ENCODE data around the gene TAOK2.
A peak's percentile ranks its signal among the peaks of the same experiment; 100 is the strongest.
"Not testable (repeated sequence)": the region's sequence is repeated elsewhere in the genome, so short reads cannot be mapped to it uniquely, and the experiment has no call there.

Gene TAOK2

DNA sequence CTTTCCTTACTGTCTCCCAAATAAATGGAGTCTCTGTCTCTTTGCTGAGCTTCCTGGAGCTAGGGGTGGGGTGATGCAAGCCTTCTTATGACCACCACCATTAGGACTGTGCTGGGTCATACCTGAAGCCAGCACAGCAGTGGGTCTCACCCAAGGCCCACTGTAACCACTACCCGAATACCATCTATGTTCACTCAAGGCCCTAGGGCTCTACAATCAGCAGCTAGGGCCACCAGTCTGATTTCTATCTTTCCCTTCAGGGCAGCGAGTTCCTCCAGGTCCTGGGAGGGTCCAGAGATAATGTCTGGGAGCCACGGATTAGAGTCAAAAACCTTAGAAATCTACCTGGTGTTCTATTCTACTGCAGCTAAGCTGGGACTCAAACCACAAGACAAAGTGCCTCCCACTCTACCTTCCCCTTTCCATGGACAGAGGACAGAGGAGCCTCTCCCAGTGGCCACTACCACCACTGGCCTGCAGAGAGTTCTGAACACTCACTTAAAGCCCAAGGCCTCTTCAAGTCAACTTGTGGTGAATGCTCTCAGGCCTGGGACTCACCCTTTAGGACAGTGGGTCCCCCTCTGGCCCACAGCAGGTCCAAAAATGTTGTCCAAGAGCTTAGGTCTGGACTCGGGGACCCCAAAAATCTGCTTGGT is 22.7 kb upstream of the TAOK2 start:
- Histone ChIP-seq H3K4me1 (ENCODE audit: insufficient read depth, low read length) (peaks cover 5% of the 10 kb centered on the region; the same call in 1 of the 2 replicates), H3K4me3 (ENCODE audit: low read length) (no peak overlapping the region)
- 91% methylated on average over 4 of the region's 4 CpGs for WGBS

DNA sequence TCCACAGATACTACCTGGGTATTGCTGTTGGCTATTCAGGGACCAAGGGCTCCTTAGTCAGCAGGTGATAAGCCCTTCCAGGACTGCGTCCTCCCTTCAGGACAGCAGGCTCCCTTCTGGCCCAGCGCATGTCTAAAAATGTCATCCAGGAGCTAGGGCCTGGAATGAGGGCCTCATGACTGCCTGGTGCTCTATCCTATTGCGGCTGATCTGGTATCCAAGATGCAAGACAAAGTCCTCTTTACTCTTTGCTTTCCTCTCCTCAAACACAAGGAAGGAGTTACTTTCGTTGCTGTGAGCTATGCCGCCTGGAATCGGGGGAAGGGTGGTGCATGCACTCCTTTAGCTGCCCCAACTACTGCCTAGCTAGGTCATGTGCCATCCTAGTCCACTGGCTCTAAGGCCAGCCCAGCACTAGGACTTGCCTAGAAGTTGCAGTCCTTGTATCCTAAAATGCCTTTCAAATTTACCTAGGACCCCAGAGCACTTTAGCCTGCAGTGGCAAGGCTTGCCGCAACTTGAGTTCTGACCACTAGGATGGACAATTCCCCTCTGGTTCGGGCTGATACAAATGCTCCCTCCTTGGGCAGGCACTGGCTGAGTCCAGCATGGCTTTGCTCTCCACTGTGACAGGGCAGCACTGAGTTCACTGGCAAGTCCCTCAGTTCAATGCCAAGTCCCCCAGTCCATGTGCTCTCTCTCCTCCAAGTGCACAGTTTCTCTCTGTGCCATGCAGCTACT is 21.9 kb upstream of the TAOK2 start:
- peaks cover 5% of the 10 kb centered on the region; the same call in 1 of the 2 replicates for H3K4me1 ChIP-seq (ENCODE audit: insufficient read depth, low read length)
- no peak overlapping the region for H3K4me3 ChIP-seq (ENCODE audit: low read length)
- no peaks in the 10 kb centered on the region for H3K36me3 ChIP-seq (ENCODE audit: insufficient read depth, low read length)
- H3K9ac ChIP-seq (ENCODE audit: low read depth, low read length): no peak overlapping the region
- WGBS: 83% methylated on average over 8 of the region's 8 CpGs
- H3K9me3 ChIP-seq (ENCODE audit: insufficient read depth, low read depth, low read length): no peaks in the 10 kb centered on the region
- no peaks in the 10 kb centered on the region for H3K27me3 ChIP-seq (ENCODE audit: insufficient read depth, low read length)
- no peak overlapping the region for H3K27ac ChIP-seq (ENCODE audit: low read depth, low read length)

More for the DNA sequence above, 22.7 kb upstream of the TAOK2 start:
- Histone ChIP-seq H3K36me3 (ENCODE audit: insufficient read depth, low read length) (no peaks in the 10 kb centered on the region), H3K9ac (ENCODE audit: low read depth, low read length) (no peak overlapping the region), H3K27me3 (ENCODE audit: insufficient read depth, low read length) (no peaks in the 10 kb centered on the region), H3K27ac (ENCODE audit: low read depth, low read length) (no peak overlapping the region), H3K9me3 (ENCODE audit: insufficient read depth, low read depth, low read length) (no peaks in the 10 kb centered on the region)

DNA sequence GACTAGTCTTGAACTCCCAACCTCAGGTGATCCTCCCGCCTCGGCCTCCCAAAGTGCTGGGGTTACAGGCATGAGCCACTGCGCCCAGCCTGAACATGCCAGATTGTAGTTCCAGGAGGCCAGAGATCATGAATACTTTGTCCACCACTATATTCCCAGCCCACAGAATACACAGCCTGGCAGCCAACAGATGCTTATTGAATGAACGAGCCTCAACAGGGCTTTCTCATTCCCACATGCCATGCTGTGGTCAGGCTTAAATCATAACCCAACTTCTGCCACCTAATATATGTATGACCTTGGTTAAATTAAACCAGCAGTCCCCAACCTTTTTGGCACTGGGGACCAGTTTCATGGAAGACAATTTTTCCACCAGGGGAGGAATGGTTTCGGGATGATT is 14.9 kb upstream of the TAOK2 start:
- 0 out of 2 replicates have a peak, but pooled peaks cover 2% of the 10 kb centered on the region for H3K36me3 ChIP-seq (ENCODE audit: insufficient read depth, low read length)
- WGBS: 92% methylated on average over 4 of the region's 5 CpGs
- H3K9ac ChIP-seq (ENCODE audit: low read depth, low read length): no peak overlapping the region
- no peaks in the 10 kb centered on the region for H3K9me3 ChIP-seq (ENCODE audit: insufficient read depth, low read depth, low read length)
- no peak overlapping the region for H3K27ac ChIP-seq (ENCODE audit: low read depth, low read length)
- no peaks in the 10 kb centered on the region; the same call in 1 of the 2 replicates for H3K27me3 ChIP-seq (ENCODE audit: insufficient read depth, low read length)
- H3K4me1 ChIP-seq (ENCODE audit: insufficient read depth, low read length): peaks cover 10% of the 10 kb centered on the region; the same call in 1 of the 2 replicates
- no peak overlapping the region for H3K4me3 ChIP-seq (ENCODE audit: low read length)

DNA sequence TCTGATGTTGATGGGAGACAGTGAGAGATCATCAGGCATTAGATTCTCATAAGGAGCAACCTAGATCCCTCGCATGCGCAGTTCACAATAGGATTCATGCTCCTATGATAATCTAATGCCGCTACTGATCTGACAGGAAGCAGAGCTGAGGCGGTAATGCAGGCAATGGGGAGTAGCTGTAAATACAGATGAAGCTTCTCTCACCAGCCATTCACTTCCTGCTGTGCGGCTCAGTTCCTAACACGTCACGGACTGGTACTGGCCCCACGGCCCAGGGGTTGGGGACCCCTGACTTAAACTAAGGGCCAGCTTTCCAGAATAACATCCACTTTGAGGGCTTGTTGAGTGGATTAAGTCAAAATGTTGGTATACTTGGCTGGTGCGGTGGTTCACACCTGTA is 14.4 kb upstream of the TAOK2 start:
- Histone ChIP-seq H3K36me3 (ENCODE audit: insufficient read depth, low read length) (0 out of 2 replicates have a peak, but pooled peaks cover 2% of the 10 kb centered on the region), H3K27ac (ENCODE audit: low read depth, low read length) (no peak overlapping the region), H3K27me3 (ENCODE audit: insufficient read depth, low read length) (no peaks in the 10 kb centered on the region; the same call in 1 of the 2 replicates), H3K4me3 (ENCODE audit: low read length) (no peak overlapping the region), H3K9ac (ENCODE audit: low read depth, low read length) (no peak overlapping the region), H3K4me1 (ENCODE audit: insufficient read depth, low read length) (peaks cover 10% of the 10 kb centered on the region; the same call in 1 of the 2 replicates), H3K9me3 (ENCODE audit: insufficient read depth, low read depth, low read length) (no peaks in the 10 kb centered on the region)
- WGBS: 89% methylated on average over 9 of the region's 9 CpGs

DNA sequence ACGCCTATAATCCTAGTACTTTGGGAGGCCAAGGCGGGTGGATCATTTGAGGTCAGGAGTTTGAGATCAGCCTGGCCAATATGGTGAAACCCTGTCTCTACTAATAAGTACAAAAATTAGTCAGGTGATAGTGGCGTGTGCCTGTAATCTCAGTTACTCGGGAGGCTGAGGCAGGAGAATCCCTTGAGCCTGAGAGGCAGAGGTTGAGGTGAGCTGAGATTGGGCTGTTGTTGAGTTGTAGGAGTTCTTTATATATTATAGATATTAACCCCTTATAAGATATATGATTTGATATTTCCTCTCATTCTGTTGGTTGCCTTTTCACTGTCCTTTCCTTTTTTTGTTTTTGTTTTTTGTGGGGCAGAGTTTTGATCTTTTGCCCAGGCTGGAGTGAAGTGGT is 13.8 kb upstream of the TAOK2 start:
- H3K36me3 ChIP-seq (ENCODE audit: insufficient read depth, low read length); H3K9me3 ChIP-seq (ENCODE audit: insufficient read depth, low read depth, low read length); H3K27ac ChIP-seq (ENCODE audit: low read depth, low read length); H3K4me3 ChIP-seq (ENCODE audit: low read length); H3K9ac ChIP-seq (ENCODE audit: low read depth, low read length); H3K27me3 ChIP-seq (ENCODE audit: insufficient read depth, low read length): not testable (repeated sequence)
- H3K4me1 ChIP-seq (ENCODE audit: insufficient read depth, low read length): peaks cover 10% of the 10 kb centered on the region; the same call in 1 of the 2 replicates
- 93% methylated on average over 4 of the region's 4 CpGs for WGBS

DNA sequence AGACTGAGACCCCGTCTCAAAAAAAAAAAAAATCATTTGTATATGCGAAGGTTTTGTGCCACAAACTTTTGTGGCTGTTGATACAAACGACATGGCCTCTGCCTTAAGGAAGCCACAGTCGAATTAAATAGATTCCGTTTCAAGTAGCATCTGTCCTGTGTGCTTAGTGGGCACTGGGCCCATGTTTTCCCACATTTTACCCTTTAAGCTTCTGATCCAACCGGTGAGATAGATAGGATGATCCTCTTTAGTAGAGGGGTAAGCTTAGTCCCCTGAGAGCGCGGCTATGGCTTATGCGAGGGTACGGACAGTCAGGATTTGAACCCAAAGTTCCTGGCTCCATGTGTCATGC is 12.6 kb upstream of the TAOK2 start:
- Histone ChIP-seq H3K4me3 (ENCODE audit: low read length) (peak overlapping the region; percentile 74), H3K27me3 (ENCODE audit: insufficient read depth, low read length) (no peaks in the 10 kb centered on the region; the same call in 1 of the 2 replicates), H3K27ac (ENCODE audit: low read depth, low read length) (no peak overlapping the region)

DNA sequence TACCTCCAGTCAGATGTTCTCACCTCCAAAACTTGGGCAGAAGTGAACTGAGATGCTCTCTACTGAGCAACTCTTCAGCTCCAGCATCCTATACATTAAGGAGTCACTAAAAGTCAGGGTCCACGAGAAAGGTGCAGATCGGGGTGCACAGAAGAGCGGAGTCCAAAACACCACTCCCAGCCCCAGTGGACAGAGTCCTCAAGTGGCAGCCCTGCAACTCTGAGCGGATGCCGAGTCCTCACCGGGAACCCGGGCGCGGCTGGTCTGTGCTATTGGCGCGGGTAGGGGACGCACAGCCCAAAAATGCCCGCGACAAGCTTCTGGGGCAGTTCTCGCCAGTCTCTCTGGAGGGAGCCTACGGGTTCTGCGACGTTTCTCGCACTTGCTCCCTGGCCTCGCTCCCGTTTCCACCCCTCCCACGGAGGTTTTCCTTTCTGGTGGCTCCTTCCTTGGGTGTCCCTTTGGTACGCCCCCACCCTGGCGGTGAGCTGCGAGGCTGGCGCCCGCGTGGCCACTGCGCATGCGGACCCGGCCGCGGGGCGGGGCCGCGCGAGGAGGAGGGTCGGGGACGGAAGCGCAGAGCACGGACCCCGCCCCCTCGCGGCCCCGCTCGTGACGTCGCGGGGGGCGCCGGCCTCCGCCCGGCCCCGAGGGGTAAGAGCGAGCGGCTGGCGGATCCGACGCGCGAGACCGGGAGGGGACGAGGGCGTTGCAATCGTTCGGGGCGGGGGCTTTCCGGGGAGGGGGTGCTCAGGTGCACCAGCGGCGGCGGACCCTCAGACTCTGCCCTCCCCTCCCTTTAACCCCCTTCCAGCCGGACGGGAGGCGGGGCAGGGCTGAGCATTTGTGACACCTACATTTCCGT is 12.0 kb upstream of the TAOK2 start, which contains the start of gene TMEM219:
TMEM219 (plus strand) TSS at position 601 of the 865 bp plus-strand sequence. CDS start 1,065 bp downstream, outside the sequence.
- H3K36me3 ChIP-seq (ENCODE audit: insufficient read depth, low read length): peaks cover 10% of the 10 kb centered on the region; the same call in 1 of the 2 replicates
- H3K4me3 ChIP-seq (ENCODE audit: low read length): peak within 1 kb of the TSS; percentile 74
- peak within 1 kb of the TSS; percentile 87 for H3K9ac ChIP-seq (ENCODE audit: low read depth, low read length)
- H3K27ac ChIP-seq (ENCODE audit: low read depth, low read length): peak within 1 kb of the TSS; percentile 53
- H3K9me3 ChIP-seq (ENCODE audit: insufficient read depth, low read depth, low read length): no peaks in the 10 kb centered on the region
- WGBS: under 1% methylated on average over 75 of the region's 75 CpGs
- no peaks in the 10 kb centered on the region; the same call in 1 of the 2 replicates for H3K27me3 ChIP-seq (ENCODE audit: insufficient read depth, low read length)
- H3K4me1 ChIP-seq (ENCODE audit: insufficient read depth, low read length): peaks cover 10% of the 10 kb centered on the region; the same call in 1 of the 2 replicates

More for the DNA sequence above, 12.6 kb upstream of the TAOK2 start:
- Histone ChIP-seq H3K9ac (ENCODE audit: low read depth, low read length) (peak overlapping the region; percentile 87), H3K36me3 (ENCODE audit: insufficient read depth, low read length) (peaks cover 10% of the 10 kb centered on the region; the same call in 1 of the 2 replicates), H3K4me1 (ENCODE audit: insufficient read depth, low read length) (peaks cover 10% of the 10 kb centered on the region; the same call in 1 of the 2 replicates), H3K9me3 (ENCODE audit: insufficient read depth, low read depth, low read length) (no peaks in the 10 kb centered on the region)
- 83% methylated on average over 10 of the region's 10 CpGs for WGBS

DNA sequence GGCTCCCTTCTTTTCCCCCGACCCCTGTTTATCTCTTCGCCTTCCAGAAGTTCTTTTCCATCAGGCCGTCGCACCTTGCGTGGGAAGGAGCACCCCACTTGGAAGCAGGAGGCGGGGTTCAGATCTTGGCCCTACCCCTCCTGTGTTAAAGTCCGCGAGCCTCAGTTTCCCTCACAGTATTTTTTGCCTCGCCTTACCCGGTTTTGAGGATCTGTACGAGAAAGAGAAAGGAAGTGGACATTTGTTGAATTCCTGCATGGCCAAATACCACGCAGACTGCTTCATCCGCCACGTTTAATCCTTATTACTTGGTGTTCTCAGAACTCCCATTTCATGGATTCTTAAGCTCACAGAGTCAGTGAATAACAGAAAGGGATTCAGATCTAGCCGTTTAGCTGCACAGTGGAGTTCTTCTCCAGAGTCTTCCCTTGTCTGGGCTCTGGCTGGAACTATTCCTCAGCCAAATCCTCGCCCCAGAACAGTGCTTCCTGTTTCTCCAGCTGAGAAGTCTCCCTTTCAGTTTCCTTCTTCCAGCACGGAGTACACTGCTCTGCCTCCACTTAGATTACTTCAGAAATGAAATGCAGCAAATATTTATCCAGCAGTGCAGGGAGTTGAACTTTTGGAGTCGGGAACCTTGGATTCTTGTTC is 11.2 kb upstream of the TAOK2 start:
- no peaks in the 10 kb centered on the region; the same call in 1 of the 2 replicates for H3K27me3 ChIP-seq (ENCODE audit: insufficient read depth, low read length)
- H3K4me1 ChIP-seq (ENCODE audit: insufficient read depth, low read length): peaks cover 10% of the 10 kb centered on the region; the same call in 1 of the 2 replicates
- peaks cover 15% of the 10 kb centered on the region for H3K36me3 ChIP-seq (ENCODE audit: insufficient read depth, low read length)
- H3K27ac ChIP-seq (ENCODE audit: low read depth, low read length): no peak overlapping the region
- 24% methylated on average over 18 of the region's 18 CpGs for WGBS
- H3K9me3 ChIP-seq (ENCODE audit: insufficient read depth, low read depth, low read length): no peaks in the 10 kb centered on the region
- peak overlapping the region; percentile 48 for H3K9ac ChIP-seq (ENCODE audit: low read depth, low read length)
- peak overlapping the region; percentile 74 for H3K4me3 ChIP-seq (ENCODE audit: low read length)

DNA sequence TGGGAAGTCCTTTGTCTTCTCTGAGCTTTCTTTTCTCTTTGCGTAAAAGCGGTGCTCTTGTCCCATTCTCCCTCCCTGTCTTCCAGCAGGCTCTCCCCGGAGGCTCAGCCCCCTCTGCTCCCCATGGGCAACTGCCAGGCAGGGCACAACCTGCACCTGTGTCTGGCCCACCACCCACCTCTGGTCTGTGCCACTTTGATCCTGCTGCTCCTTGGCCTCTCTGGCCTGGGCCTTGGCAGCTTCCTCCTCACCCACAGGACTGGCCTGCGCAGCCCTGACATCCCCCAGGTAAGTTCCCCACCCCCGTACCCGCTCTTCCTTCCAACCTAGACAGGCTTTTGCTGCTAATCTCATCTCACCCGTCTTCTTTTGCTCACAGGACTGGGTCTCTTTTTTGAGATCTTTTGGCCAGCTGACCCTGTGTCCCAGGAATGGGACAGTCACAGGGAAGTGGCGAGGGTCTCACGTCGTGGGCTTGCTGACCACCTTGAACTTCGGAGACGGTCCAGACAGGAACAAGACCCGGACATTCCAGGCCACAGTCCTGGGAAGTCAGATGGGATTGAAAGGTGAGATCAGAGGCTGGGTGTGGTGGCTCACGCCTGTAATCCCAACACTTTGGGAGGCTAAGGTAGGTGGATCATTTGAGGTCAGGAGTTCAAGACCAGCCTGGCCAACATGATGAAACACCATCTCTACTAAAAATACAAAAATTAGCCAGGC is 10.5 kb upstream of the TAOK2 start:
- 90% methylated on average over 14 of the region's 14 CpGs for WGBS
- Histone ChIP-seq H3K4me1 (ENCODE audit: insufficient read depth, low read length) (peaks cover 10% of the 10 kb centered on the region; the same call in 1 of the 2 replicates), H3K4me3 (ENCODE audit: low read length) (peak overlapping the region; percentile 74; the same call in 1 of the 2 replicates), H3K36me3 (ENCODE audit: insufficient read depth, low read length) (peaks cover 19% of the 10 kb centered on the region), H3K9me3 (ENCODE audit: insufficient read depth, low read depth, low read length) (no peaks in the 10 kb centered on the region), H3K9ac (ENCODE audit: low read depth, low read length) (0 out of 2 replicates have a peak overlapping the region, but pooled peaks have one; percentile 48), H3K27ac (ENCODE audit: low read depth, low read length) (no peak overlapping the region), H3K27me3 (ENCODE audit: insufficient read depth, low read length) (no peaks in the 10 kb centered on the region; the same call in 1 of the 2 replicates)

DNA sequence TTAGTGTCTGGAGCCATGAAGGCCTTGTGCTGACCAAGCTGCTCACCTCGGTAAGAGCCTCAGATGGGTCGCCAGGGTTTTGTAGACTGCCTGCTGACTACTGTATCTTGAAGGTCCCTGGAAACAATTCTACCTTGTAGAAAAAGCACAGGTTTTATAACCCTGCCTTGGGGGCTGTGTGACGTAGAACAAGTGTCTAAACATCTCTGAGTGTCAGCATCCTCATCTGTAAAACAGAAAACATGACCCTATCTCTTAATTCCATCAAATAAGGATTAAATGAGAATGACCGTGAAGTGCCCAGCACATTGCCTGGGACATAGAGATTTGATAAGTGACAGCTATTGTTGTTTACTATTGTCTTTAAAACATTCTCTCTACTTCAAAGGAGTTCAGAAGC is 5.5 kb upstream of the TAOK2 start:
- H3K36me3 ChIP-seq (ENCODE audit: insufficient read depth, low read length): peaks cover 50% of the 10 kb centered on the region
- no peaks in the 10 kb centered on the region for H3K4me1 ChIP-seq (ENCODE audit: insufficient read depth, low read length)
- no peak overlapping the region for H3K9ac ChIP-seq (ENCODE audit: low read depth, low read length)
- peaks cover 9% of the 10 kb centered on the region for H3K9me3 ChIP-seq (ENCODE audit: insufficient read depth, low read depth, low read length)
- peaks cover 11% of the 10 kb centered on the region for H3K27me3 ChIP-seq (ENCODE audit: insufficient read depth, low read length)
- no peak overlapping the region for H3K4me3 ChIP-seq (ENCODE audit: low read length)
- no peak overlapping the region for H3K27ac ChIP-seq (ENCODE audit: low read depth, low read length)
- WGBS: 97% methylated on average over 3 of the region's 4 CpGs
